GM21723 (cell line): Measurements from ENCODE around the gene RNU2-1.
"Not testable (repeated sequence)": the region's sequence is repeated elsewhere in the genome, so short reads cannot be mapped to it uniquely, and the experiment has no call there.

Experiments used
- ATAC-seq: cut with Tn5 transposase; IDR thresholded peaks from one replicate; pipeline ENCODE4 v1.9.1; 2021; ENCODE audit warnings: mild to moderate bottlenecking, moderate library complexity; ENCODE audit not compliant: unreplicated experiment

Gene RNU2-1

DNA sequence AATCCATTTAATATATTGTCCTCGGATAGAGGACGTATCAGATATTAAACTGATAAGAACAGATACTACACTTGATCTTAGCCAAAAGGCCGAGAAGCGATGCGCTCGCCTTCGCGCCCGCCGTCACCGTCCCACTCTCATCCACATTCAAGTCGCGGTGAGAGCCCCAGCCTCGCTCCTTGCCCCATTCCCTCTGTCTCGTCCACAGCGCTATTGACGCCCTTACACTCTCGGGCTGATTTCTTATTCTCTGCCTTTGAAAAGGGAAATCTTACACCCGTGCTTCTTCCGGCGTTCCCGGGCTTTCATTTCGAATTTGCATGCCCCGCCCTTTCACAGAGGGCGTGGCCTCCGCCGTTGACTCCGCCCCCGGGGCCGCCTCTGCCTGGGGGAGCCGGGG is at the start of gene RNU2-1:
TSS of gene RNU2-1 (minus strand) at position 101 of the 400 bp plus-strand sequence.
- ATAC-seq = not testable (repeated sequence)

- not testable (repeated sequence) for ATAC-seq
These were observed 39.1 kb upstream of the RNU2-1 start for GRCh38 chr17:43272914-43273313.

- ATAC-seq = not testable (repeated sequence)
These were observed 38.7 kb upstream of the RNU2-1 start for GRCh38 chr17:43272483-43272882.

GRCh38 chr17:43270552-43271504 is 37.1 kb upstream of the RNU2-1 start:
- ATAC-seq = not testable (repeated sequence)

DNA sequence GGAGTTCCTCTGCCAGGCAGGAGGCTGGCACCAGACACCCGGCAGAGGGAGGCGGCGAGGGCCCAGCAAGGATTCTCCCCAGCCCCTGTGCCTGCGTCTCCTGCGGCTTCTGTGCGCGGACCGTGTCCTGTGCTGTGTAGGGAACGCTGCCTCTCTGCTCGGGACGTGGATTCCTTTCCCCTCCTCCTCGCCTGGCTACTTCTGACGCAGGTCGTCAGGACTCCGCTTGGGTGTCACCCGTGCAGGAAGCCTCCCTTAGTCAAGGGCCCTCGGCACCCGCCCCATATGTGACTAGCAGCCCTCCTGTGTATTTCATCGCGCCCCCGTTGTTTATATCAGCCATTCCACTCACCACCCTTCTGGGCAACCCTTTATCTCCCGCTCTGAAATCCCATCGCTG is 12.7 kb upstream of the RNU2-1 start:
- ATAC-seq = not testable (repeated sequence)

- ATAC-seq = not testable (repeated sequence)
These were observed 7.0 kb upstream of the RNU2-1 start for GRCh38 chr17:43240596-43241352.

DNA sequence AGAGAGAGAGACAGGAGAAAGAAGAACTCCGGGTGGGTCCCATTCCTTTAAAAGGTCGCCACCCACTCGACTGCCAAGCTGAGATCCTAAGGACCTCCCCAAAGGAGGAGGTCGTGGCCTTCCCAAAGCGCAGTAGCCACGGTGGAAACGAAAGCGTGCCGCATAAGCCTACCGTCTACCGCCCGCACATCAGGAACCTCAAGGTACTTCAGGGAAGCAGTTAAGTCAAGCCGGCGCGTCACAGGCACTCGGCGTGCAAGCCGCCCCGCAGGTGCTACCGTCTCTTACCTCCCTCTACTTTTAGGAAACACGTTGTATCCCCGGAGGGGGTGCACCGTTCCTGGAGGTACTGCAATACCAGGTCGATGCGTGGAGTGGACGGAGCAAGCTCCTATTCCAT is 5.8 kb upstream of the RNU2-1 start:
- ATAC-seq = not testable (repeated sequence)

DNA sequence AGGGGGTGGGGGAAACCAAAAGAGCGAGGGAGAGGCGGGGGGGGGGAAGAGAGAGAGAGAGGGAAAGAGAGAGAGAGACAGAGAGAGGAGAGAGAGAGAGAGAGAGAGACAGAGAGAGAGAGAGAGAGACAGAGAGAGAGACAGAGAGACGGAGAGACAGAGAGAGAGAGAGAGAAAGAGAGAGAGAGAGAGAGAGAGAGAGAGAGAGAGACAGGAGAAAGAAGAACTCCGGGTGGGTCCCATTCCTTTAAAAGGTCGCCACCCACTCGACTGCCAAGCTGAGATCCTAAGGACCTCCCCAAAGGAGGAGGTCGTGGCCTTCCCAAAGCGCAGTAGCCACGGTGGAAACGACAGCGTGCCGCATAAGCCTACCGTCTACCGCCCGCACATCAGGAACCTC is 514 bp downstream of the RNU2-1 start:
- ATAC-seq = not testable (repeated sequence)

DNA sequence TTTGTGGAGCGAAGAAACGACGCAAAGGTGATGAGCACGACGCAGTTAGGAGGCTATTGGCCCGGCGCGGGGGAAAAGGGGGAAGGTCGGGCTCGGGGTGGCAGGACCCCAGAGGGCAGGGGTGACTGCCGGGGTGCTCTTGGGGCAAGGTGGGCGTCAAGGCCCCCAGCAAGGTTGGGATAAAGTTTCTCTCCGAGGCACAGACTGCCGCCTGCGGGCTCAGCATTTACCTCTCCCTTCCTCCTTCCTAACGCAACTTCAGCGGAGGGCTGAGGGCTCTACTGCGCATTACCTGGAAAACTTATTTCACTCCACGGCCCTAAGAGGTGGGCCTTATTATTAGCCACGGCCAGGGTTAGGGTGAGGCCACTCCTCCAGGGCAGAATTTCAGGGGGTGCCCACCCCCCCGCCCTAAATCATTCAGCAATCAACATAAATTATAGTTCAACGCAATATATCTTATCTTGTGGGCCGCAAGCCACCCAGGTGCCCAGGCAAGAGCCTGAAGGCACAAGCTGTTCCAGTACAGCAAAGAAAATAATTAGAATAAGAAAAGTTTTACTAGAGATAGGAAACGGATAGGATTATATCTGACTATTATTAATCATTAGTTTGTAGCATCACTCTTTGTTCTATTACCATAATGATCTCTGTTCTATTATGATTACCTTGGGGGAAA is 1.6 kb downstream of the RNU2-1 start:
- ATAC-seq = not testable (repeated sequence)

DNA sequence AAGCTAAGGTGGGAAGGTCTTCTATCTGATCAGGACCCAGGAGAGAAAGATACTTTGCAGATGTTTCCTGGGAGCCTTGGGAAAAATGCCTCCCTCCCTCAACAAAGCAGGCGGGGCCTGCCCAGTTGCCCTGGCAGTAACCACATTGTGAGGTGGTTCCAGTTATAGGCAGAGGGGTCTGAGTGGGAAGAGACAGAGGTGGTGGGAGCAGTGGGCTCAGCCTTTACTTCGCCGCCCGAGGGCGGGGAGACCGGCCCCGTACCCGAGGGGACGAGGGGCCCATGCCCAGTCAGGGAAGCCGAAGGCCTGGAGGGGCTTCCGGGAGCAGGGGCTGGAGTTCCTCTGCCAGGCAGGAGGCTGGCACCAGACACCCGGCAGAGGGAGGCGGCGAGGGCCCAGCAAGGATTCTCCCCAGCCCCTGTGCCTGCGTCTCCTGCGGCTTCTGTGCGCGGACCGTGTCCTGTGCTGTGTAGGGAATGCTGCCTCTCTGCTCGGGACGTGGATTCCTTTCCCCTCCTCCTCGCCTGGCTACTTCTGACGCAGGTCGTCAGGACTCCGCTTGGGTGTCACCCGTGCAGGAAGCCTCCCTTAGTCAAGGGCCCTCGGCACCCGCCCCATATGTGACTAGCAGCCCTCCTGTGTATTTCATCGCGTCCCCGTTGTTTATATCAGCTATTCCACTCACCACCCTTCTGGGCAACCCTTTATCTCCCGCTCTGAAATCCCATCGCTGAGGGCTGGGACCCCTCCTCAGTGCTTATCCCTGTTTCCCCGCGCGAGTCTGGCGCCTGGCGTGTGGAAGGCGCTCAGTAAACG is 2.4 kb downstream of the RNU2-1 start:
- ATAC-seq = not testable (repeated sequence)

DNA sequence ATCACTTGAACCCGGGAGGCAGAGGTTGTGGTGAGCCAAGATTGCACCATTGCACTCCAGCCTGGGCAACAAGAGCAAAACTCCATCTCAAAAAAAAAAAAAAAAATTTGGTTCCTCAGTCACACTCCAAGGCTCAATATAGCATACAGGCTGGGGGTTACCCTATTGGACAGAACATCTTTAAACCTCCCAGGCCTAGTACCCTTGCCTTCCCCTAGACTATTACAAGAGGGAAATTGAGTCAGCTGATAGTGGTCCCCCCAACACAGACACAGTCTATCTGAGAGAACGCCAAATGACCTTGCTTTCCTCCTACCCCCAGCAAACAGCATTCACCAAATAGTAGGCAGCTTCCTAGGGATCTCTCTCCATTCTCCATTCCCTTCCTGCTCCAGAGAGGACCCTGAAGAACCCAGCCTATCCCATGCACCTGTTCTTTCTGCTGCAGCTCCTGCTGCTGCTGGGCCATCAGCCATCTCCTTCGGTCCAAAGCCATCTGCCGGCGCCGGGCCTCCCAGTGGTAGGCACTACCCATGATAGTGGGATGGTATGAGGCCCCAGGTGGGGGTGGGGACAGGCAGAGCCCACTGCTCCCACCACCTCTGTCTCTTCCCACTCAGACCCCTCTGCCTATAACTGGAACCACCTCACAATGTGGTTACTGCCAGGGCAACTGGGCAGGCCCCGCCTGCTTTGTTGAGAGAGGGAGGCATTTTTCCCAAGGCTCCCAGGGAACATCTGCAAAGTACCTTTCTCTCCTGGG is 5.6 kb downstream of the RNU2-1 start, which contains the start of gene CCDC200:
TSS of gene CCDC200 (minus strand) at position 604 of the 763 bp plus-strand sequence. CDS start at position 535, 69 bp downstream.
- not testable (repeated sequence) for ATAC-seq

DNA sequence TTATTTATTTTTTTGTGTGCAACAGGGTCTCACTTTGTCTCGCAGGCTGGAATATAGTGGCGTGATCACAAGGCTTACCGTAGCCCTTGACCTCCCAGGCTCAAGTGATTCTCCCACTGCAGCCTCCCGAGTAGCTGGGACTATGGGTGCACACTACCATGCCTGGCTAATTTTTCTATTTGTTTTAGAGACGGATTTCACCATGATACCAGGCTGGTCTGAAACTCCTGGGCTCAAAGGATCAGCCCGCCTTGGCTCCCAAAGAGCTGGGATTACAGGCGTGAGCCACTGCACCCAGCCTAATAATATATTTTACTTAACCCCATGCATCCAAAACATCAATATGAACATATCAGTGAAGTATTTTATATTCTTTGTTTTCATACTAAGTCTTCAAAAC is 7.4 kb downstream of the RNU2-1 start:
- ATAC-seq = no peak

GRCh38 chr17:43224146-43224705 is 9.6 kb downstream of the RNU2-1 start:
- no peak for ATAC-seq

DNA sequence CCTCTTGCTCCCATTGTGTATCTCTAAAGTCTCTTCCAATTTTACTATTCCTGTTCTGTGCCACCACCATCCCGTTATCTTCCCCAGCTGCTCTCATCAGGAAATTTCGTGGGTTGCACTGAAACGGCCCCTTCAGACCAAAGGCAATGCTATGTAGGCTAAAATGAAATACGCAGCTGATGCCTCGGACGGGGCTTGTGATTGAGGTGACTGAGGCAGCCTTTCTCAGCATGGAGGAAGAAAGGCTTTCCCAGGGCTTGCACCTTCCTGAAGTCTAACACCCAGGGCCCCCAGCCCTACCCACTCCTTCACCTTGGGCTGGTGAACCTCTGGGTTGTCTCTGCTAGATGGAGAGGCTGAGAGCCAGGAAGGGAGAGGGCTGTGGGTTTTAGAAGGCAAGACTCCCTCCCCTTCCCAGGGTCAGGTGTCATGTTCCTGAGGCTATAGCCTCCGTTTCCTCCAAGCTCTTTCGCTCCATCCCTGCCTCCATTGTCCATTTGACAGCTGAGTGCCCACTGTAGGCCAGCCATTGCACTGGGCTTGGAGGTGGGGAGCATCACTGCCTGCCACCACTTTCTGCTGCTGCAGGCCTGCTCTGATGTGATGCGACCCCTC is 13.2 kb downstream of the RNU2-1 start:
- ATAC-seq = no peak

- ATAC-seq = no peak
These were observed 13.9 kb downstream of the RNU2-1 start for GRCh38 chr17:43219746-43220380.

DNA sequence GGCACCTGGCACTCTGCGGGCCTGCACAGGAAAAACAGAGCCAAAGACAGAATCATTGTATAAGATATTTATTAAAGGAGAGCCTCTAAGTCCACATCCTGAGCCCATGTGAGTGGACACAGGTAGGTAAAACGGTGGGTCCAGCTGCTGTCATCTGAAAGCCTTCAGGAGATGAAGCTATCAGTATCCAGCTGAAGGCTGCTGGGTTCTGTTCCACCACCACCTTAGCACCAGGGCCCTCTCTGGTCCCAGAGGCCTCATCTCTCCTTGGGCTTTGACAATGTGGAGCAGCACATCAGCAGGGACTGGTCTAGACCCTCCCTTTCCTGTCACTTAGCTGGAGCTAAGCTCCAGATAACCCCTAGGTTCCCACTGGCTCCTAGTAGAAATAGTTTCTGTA is 14.8 kb downstream of the RNU2-1 start:
- ATAC-seq = no peak

DNA sequence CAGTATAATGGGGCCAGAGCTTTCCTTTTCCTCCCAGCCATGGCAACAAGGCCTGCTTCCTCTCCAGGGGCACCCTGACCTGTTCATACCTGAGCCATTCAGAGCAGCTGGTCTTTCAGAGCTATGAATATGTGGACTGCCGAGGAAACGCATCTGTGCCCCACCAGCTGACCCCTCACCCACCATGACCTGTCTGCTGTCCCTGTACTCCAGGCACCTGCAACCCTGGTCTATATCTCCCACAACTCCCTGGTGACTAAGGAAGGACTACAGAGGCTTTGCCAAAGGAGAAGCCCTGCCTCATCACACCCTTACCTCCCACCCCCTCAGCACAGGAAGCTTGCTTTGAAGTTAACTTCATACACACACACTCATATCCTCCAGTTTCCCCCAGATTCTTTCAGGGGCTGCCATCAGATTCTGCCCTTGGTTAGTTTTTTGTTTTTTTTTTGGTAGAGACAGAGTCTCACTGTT is 16.1 kb downstream of the RNU2-1 start:
- ATAC-seq = no peak
